Activated CD4-positive, alpha-beta T cell treated with anti-CD3 and anti-CD28 coated beads, Interleukin-2, amount 50 U/mL, for 48 hours (primary cell): ENCODE data around the gene ABCC6.
A peak's percentile ranks its signal among the peaks of the same experiment; 100 is the strongest.
"Not testable (repeated sequence)": the region's sequence is repeated elsewhere in the genome, so short reads cannot be mapped to it uniquely, and the experiment has no call there.

Experiments
- DNase-seq, 2 experiments: peaks; one replicate each; pipeline ENCODE4 v3.0.0-alpha.2; 2020

Gene ABCC6

DNA sequence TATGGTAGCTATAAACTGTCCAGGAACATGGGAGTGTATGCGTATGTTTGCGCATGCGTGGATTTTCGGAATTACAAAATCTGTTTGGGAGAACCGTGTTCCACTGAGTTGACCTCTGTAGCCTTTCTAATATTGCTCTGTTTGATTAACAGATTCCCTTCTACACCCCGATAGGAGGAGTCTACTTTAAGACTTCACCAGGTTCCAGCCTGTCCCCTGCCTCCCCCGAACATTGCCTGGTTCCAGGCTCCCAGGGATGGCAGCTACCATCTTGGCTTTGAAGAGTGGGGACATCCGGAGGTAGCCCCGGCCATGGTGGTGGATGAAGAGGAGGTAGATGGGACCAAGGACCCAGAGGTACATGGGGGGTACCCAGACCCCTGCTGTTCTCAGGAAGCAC lies 1.9 kb downstream of the ABCC6 start:
- not testable (repeated sequence) for DNase-seq

DNA sequence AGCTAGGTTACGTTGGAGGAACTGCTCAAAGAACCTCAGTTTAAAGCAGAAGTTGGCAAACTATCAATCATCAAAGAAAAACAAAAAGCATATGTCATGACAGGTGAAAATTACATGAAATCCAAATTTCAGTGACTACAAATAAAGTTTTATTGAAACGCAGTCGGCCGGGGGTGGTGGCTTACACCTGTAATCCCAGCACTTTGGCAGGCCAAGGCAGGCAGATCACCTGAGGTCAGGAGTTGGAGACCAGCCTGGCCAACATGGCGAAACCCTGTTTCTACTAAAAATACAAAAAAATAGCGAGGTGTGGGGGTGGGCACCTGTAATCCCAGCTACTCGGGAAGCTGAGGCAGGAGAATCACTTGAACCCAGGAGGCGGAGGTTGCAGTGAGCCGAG lies 2.8 kb downstream of the ABCC6 start:
- not testable (repeated sequence) for DNase-seq

GRCh38 chr16:16218787-16219186 lies 4.5 kb downstream of the ABCC6 start:
- not testable (repeated sequence) for DNase-seq

- DNase-seq = not testable (repeated sequence)
Measured at GRCh38 chr16:16218349-16218748, 4.9 kb downstream of the ABCC6 start.

GRCh38 chr16:16213863-16214293 lies 9.4 kb downstream of the ABCC6 start:
- not testable (repeated sequence) for DNase-seq

DNA sequence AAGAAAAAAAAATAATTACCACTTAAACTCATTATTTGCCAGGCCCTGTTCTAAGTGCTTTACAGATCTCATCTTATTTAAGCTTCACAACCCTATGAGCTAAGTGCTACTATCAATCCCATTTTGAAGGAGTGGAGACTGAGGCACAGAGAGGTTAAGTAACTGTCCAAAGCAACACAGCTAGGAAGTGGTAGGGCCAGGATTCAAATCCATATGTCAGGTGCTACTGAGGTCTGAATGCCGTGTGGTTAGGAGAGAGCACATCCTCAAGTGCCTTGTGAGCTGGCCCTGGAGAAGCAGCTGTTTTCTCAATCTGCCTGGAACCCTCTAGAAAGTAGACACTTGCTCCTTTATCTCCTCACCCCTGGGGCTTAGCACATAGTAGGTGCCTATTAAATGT lies 11.9 kb downstream of the ABCC6 start:
- DNase-seq = not testable (repeated sequence)

- not testable (repeated sequence) for DNase-seq
Measured at GRCh38 chr16:16208461-16208860, 14.8 kb downstream of the ABCC6 start.

GRCh38 chr16:16207787-16208334 lies 15.4 kb downstream of the ABCC6 start:
- not testable (repeated sequence) for DNase-seq

DNA sequence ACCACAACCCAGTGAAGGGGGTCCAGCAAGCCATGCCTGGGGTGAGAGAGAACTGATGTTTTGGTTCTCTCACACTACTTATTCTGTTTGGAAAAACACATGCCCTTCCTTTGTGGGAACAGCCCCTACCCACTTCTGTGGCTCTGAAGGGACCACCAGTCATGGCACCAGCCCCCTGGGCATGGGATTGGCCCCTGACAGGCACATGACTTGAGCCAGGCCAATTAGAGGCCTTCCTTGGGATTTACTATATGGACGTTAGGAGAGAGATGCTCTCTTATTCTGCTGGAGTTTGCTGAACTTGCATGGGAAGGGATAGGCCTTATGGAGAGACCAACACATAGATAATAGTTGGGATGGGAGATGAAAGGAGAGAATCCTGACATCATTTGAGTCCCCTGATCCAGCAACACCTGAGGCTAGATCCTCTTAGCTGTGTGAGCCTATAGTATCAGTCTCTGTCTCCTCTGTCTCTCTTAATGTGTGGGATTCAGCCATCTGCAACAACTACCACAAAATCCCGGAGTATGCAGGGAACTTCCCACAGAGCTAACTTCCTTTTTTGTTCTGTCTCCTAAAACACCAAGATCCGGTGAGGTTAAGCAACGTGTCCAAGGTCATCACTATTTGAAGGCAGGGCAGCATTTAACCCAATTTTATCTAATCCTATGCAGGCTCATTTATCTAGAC lies 16.1 kb downstream of the ABCC6 start:
- DNase-seq = not testable (repeated sequence)

DNA sequence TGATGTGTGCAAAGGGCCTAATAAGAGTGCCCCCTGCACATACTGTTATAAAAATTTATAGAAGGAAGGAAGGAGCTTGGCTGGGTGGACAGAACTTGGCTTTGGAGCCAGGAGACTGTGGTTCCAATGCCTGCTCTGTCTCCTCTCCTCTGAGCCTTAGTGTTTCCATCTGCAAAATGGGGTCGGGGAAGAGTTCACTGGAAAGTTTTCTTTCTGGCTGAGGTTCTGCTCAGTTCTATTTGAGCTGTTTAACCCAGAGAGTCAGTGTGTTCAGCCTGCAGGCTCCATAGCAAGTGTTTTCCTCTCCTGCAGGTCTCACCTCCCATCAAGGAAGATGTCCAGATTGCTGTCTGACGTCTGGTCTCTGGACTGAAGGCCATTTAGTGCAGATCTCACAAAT lies 17.4 kb downstream of the ABCC6 start:
- not testable (repeated sequence) for DNase-seq

DNA sequence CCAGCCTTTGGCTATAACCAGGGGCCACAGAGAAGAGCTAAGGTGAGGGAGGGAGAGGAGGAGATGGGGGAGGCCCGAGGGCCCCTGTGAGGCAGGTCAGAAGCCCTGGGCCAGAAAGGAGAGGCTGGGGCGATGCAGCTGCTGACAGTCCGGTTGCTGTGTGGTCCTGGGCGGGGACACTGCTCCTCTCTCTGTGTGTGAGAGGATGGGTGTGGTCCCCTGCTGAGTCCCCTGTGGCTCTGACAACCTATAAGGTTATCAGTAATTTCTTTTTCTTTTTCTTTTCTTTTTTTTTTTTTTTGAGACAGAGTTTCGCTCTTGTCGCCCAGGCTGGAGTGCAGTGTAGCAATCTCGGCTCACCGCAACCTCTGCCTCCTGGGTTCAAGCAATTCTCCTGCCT lies 18.7 kb downstream of the ABCC6 start:
- not testable (repeated sequence) for DNase-seq

DNA sequence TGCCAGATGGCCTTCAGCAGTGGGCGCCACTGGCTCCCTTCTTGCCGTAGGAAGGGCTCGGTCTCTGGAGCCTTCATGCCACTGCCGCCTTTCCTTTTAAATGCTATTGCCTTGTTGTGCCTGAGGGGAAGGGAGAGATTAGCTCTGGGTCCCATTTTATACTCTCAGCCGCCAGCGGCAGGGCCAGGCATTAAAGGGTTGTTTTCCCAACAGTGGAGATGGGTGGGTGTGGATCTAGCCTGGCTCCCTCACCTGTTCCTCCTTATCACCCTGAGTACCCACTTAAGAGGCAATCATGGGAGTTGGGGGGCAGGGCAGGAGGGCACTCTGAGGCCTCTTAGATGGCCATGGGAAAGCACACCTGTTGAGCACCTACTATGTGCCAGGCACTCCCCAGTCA lies 19.8 kb downstream of the ABCC6 start:
- DNase-seq = not testable (repeated sequence)

DNA sequence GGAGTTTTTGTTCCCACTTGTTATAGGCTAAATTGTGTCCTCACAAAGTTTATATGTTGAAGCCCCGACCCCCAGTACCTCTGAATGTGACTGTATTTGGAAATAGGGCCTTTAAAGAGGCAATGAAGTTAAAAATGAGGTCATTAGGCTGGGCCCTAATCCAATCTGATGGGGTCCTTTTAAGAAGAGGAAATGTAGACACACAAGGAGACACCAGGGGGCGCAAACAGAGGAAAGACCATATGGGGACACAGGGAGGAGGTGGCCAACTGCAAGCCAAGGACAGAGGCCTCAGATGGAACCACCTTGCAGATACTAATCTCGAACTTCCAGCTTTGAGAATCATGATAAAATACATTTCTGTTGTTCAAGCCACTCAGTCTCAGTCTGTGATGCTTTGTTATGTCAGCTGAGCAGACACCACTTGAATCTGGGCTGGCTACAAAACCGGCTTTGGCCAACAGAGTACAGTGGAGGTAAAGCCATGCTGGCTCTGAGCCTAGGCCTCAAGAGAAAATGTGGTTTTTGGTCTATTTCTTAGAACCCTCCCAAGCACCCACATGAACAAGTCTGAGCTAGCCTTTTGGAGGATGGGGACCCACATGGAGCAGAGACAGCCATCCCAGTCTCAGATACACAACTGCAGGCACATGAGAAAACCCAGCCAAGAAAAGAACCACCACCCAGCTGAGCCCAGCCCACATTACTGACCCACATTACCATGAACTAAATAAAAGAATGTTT lies 20.7 kb downstream of the ABCC6 start:
- peak; percentile 55 to 62 for DNase-seq

DNA sequence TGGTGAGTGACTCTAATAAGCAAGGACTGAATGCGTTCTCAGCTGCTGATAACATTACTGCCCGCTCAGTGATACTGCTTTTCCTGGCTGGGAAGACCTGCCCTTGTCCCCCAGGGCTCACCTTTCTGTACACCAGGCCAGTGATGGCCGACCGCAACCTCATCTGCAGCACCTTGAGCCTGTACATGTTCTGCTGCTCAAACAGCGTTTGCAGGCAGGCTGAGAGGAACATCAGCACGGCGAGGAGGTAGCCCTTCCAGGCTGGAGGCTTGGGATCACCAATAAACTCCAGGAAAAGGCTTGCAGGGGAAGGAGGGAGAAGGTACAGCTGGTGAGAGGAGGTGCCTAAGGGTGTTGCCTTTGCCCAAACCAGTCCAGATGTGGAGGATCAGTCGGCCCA lies 21.4 kb downstream of the ABCC6 start:
- not testable (repeated sequence) for DNase-seq

- DNase-seq = not testable (repeated sequence)
Measured at GRCh38 chr16:16200391-16200790, 22.9 kb downstream of the ABCC6 start.

DNA sequence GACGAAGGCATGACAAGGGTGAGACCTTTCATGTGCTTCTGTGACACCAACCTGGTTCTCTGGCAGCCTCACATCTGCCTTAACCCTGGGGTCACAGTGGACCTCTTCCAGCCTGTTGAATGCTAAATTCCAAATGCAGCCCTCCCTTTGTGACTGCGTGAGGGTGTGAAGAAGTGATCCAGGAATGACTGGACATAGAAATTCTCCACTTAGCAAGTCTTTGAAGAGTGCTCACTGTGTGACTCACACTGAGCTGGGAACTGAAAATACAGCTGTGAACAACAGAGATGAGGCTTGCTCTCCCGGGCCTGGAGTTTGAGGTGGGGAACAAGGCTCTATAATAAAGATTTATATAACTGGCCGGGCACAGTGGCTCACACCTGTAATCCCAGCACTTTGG lies 23.9 kb downstream of the ABCC6 start:
- DNase-seq = peak; percentile 9 to 27

- no peak for DNase-seq
Measured at GRCh38 chr16:16197966-16198365, 25.3 kb downstream of the ABCC6 start.

DNA sequence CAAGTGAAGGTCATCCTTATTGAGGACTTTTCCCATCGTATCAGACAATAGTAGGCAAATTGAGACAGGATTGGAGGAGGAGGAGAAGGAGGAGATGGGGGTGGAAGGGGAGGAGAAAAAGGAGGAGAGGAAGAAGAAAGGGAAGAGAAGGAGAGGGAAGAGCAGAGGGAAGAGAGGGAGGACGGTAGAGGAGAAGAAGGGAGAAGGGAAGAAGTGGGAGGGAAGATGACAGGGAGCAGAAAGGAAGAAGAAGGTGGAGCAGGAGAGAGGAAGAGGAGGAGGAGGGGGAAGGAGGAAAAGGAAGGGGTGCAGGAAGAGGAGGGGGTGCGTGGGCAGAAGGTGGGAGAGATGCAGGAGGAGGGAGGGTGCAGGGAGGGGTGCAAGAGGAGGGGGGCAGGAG lies 26.0 kb downstream of the ABCC6 start:
- DNase-seq = no peak

DNA sequence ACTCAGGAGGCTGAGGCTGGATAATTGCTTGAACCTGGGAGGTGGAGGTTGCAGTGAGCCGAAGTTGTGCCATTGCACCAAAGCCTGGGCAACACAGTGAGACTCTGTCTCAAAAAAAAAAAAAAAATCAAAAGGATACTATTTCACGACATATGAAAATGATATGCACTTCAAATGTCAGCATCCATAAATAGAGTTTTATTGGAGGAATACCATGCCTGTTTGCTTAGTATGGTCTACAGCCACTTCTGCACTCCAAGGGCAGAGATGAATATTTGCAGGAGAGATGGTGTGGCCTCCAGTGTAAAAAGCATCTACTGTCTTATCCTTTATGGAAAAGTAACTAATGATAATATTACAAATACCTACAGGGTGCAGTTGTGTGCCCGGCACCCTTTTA lies 27.2 kb downstream of the ABCC6 start:
- no peak for DNase-seq

- DNase-seq = no peak
Measured at GRCh38 chr16:16191493-16192167, 31.7 kb downstream of the ABCC6 start.

DNA sequence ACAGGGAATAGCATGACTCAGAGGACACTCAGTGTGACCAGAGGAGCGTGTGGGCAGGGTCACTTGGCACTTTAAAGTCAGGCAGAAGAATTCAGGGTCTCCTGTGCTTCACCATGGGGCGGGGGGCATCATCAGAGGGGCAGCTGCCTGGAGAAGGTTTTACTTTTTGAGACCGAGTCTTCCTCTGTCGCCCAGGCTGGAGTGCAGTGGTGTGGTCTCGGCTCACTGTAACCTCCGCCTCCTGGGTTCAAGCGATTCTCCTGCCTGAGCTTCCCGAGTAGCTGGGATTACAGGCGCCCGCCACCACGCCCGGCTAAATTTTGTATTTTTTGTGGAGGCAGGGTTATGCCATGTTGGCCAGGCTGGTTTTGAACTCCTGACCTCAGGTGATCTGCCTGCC lies 32.3 kb downstream of the ABCC6 start:
- DNase-seq = not testable (repeated sequence)

GRCh38 chr16:16190546-16190945 lies 32.7 kb downstream of the ABCC6 start:
- no peak for DNase-seq

DNA sequence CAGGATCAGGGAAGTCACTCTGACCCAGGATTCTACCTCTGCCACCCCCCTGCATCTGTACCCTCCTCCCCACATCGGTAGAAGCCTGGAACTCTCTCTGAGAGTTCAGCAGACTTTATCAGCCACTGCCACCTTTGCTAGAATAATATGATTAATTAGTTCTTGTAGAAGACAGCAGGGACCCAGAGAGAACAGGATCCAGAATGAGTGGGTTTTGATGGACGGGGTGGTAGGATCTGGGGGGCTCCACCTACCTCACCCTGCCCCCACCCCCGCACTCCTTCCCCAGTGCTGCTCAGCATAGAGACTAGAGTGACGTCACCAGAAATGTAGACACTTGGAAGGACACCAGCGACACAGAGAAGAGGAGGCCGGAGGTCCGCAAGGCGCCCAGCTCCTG lies 33.5 kb downstream of the ABCC6 start:
- DNase-seq = no peak
